ENCODE results near the gene CHRD.
A peak's percentile ranks its signal among the peaks of the same experiment; 100 is the strongest.

CHRD gene

GRCh38 chr3:184366619-184367289, 13.1 kb upstream of the CHRD start:
- no peak for TF ChIP-seq ZFX (IDR thresholded peaks at IDR 0.05; ENCODE audit: borderline replicate concordance)
- TF ChIP-seq CTCF (IDR thresholded peaks at IDR 0.05) = no peak
- H3K27ac ChIP-seq = peak overlapping the region; percentile 34

DNA sequence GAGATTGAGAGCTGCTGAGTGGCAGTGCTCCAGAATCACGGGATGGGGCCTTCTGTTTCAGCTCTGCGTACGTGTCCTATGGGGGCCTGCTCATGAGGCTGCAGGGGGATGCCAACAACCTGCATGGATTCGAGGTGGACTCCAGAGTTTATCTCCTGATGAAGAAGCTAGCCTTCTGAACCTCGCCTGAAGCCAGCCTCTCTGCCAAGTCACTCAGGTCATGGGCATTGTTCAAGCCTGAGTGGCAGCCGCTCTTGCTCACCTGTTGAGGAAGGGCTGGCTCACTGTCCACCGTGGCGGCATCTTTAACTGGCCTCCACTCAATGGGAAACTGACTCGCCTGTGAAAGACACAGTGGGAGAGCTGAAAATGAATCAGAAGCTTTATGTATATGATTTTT, 11.7 kb upstream of the CHRD start:
- TF ChIP-seq CTCF (IDR thresholded peaks at IDR 0.05) = no peak
- TF ChIP-seq ZFX (IDR thresholded peaks at IDR 0.05; ENCODE audit: borderline replicate concordance) = no peak
- peak overlapping the region; percentile 34; the same call in 1 of the 2 replicates for H3K27ac ChIP-seq

DNA sequence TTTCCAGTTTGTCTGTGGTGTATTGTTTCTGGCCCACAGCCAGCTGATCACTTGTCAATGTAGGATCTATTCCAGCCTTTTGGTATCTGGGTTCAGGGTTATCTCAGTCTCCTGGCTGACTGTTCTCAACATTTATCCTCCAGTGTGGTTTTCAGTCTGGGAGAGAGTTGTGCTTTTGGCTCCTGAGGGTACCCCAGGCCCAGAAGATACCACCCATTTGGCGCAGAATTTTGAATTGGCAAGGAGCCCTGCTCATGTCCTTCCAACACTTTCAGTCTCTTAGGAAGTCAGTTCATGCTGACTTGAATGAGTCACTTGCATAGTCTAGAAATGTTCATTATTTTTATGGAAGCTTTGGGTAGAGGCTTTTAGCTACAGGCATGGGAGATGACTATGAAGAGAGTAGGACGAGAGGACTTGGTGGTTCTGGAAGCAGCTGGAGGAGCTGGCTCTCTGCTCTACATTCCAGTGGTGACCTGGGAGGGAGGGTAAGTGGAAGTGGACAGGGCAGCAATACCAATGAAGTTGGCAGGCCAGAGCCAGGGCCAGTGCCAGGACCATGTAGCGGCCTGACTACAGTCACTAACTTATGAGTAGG, 11.2 kb upstream of the CHRD start:
- peak overlapping the region; percentile 34 for H3K27ac ChIP-seq
- TF ChIP-seq ZFX (IDR thresholded peaks at IDR 0.05; ENCODE audit: borderline replicate concordance) (no peak), CTCF (IDR thresholded peaks at IDR 0.05) (no peak)

DNA sequence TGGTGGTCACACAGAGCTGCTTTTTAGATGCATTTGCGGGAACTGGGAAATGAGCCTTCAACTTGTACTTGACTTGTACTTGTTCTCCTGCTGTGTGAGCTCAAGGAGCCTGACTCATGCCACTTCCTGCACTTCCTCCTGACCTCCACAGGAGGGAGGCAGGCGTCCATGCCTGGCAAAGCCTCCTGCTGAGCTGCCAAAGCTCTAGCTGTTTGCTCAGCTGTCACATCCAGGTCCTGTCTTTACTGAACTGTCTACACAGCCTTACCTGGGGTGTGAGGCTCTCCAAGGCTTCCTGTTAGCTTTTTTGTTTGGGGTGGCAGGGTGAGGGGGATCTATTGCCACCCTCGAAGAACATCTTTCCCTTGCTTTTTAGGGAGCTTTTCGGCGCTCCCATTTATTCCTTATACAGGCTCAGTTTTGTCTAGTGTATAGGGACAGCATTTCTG, 8.3 kb upstream of the CHRD start:
- peak; percentile 97 for TF ChIP-seq CTCF (IDR thresholded peaks at IDR 0.05)
- TF ChIP-seq ZFX (IDR thresholded peaks at IDR 0.05; ENCODE audit: borderline replicate concordance) = no peak
- no peak overlapping the region for H3K27ac ChIP-seq

- H3K27ac ChIP-seq = no peak overlapping the region
- no peak for TF ChIP-seq CTCF (IDR thresholded peaks at IDR 0.05)
- no peak for TF ChIP-seq ZFX (IDR thresholded peaks at IDR 0.05; ENCODE audit: borderline replicate concordance)
Observed at GRCh38 chr3:184372296-184372821, 7.5 kb upstream of the CHRD start.

GRCh38 chr3:184372911-184373310, 6.9 kb upstream of the CHRD start:
- TF ChIP-seq CTCF (IDR thresholded peaks at IDR 0.05) (no peak), ZFX (IDR thresholded peaks at IDR 0.05; ENCODE audit: borderline replicate concordance) (no peak)
- no peak overlapping the region for H3K27ac ChIP-seq

- no peak for TF ChIP-seq ZFX (IDR thresholded peaks at IDR 0.05; ENCODE audit: borderline replicate concordance)
- no peak for TF ChIP-seq CTCF (IDR thresholded peaks at IDR 0.05)
- H3K27ac ChIP-seq = no peak overlapping the region
Observed at GRCh38 chr3:184373422-184373821, 6.4 kb upstream of the CHRD start.
